Measurements from ENCODE around the gene CEP20.
A peak's percentile ranks its signal among the peaks of the same experiment; 100 is the strongest.

CEP20 gene

GRCh38 chr16:15861996-15862395 lies 26.4 kb downstream of the CEP20 start:
- Histone ChIP-seq H3K27ac (ENCODE audit: low read depth, low read length) (no peak overlapping the region), H4K12ac (ENCODE audit: low read depth, low read length) (no peak overlapping the region), H4K91ac (ENCODE audit: low read depth, low read length) (no peak overlapping the region), H3K79me1 (ENCODE audit: low read length) (peaks cover 4% of the 10 kb centered on the region), H4K8ac (ENCODE audit: low read depth, low read length) (no peak overlapping the region), H2BK120ac (ENCODE audit: insufficient read depth, low read length, poor library complexity) (no peak overlapping the region), H3K27me3 (ENCODE audit: insufficient read depth, low read length) (peaks cover 8% of the 10 kb centered on the region), H2BK5ac (ENCODE audit: low read depth, low read length, poor library complexity) (no peak overlapping the region), H3K9ac (ENCODE audit: low read length) (no peak overlapping the region), H2AK5ac (ENCODE audit: low read length) (no peak overlapping the region), H2BK12ac (ENCODE audit: low read length) (no peak overlapping the region), H3K4me2 (ENCODE audit: low read length) (no peak overlapping the region), H2AFZ (ENCODE audit: insufficient read depth, low read length, poor library complexity) (no peak overlapping the region), H3K14ac (ENCODE audit: low read length) (no peak overlapping the region), H3K18ac (ENCODE audit: low read length) (no peak overlapping the region), H3K4ac (ENCODE audit: low read depth, low read length) (no peak overlapping the region), H3K23ac (ENCODE audit: low read length) (no peak overlapping the region), H3K4me3 (ENCODE audit: low read depth, low read length) (no peak overlapping the region), H3K36me3 (ENCODE audit: control insufficient read depth in 1 of 2, insufficient read depth in 2 of 2, low read length in 2 of 2) (peaks cover 3 to 5% of the 10 kb centered on the region in 2 experiments), H3K9me3 (ENCODE audit: insufficient read depth, low read depth, low read length) (peaks cover 1% of the 10 kb centered on the region), H3K4me1 (ENCODE audit: control insufficient read depth in 1 of 2, insufficient read depth in 2 of 2, low read length in 2 of 2) (peaks cover 5 to 12% of the 10 kb centered on the region in 2 experiments), H3K79me2 (ENCODE audit: control insufficient read depth, insufficient read depth, low read length, poor library complexity) (no peaks in the 10 kb centered on the region)
- no peak for DNase-seq
- no CpG with 5 or more reads among the region's 3 CpGs for WGBS (ENCODE audit: extremely low coverage, insufficient coverage, insufficient read length)

DNA sequence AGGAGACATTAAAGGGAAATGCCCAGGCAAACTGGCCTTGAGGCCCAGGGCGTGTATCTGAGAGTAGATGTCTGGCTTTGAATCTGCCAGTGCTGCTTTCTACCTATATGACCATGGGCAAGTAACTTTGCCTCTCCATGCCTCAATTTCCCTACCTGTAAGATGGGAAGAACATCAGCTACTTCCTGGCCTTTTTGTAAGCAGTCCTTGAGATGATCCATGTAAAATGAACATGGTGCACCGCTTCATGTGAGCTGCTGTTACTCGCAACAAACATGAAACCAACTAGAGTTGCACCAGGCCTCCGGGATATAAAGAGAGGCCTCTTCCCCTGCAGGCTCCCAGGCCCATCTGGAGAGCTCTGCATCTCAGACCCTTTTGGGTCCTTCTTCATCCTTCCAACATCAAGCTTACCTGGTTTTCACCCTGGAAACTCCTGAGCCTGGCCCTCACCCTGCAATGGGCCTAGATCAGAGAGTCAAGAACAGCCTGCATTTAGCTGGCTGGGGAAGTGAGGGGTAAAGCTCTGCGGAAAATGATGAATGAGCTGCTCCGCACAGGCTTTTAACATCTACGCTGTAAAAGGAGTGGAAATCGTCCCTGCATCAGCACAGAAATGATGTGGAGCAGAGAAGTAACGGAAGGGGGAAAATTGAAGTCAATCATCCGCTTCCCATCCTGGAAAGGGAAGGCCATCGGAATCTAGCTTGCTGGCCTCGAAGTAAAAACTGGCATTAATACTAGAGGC lies 29.3 kb downstream of the CEP20 start:
- Histone ChIP-seq H3K9me3 (ENCODE audit: insufficient read depth, low read depth, low read length) (peaks cover 2% of the 10 kb centered on the region), H3K4me1 (ENCODE audit: control insufficient read depth in 1 of 2, insufficient read depth in 2 of 2, low read length in 2 of 2) (peaks cover 5 to 14% of the 10 kb centered on the region in 2 experiments), H3K79me1 (ENCODE audit: low read length) (peaks cover 4% of the 10 kb centered on the region), H2BK120ac (ENCODE audit: insufficient read depth, low read length, poor library complexity) (no peak overlapping the region), H3K9ac (ENCODE audit: low read length) (no peak overlapping the region), H4K12ac (ENCODE audit: low read depth, low read length) (no peak overlapping the region), H3K18ac (ENCODE audit: low read length) (no peak overlapping the region), H2BK5ac (ENCODE audit: low read depth, low read length, poor library complexity) (no peak overlapping the region), H3K4me3 (ENCODE audit: low read depth, low read length) (no peak overlapping the region), H2AFZ (ENCODE audit: insufficient read depth, low read length, poor library complexity) (no peak overlapping the region), H3K79me2 (ENCODE audit: control insufficient read depth, insufficient read depth, low read length, poor library complexity) (no peaks in the 10 kb centered on the region), H3K27ac (ENCODE audit: low read depth, low read length) (no peak overlapping the region), H3K23ac (ENCODE audit: low read length) (no peak overlapping the region), H4K91ac (ENCODE audit: low read depth, low read length) (no peak overlapping the region), H2BK12ac (ENCODE audit: low read length) (no peak overlapping the region), H3K36me3 (ENCODE audit: control insufficient read depth in 1 of 2, insufficient read depth in 2 of 2, low read length in 2 of 2) (no peaks in the 10 kb centered on the region), H3K4ac (ENCODE audit: low read depth, low read length) (no peak overlapping the region), H3K4me2 (ENCODE audit: low read length) (no peak overlapping the region), H3K14ac (ENCODE audit: low read length) (no peak overlapping the region), H3K27me3 (ENCODE audit: insufficient read depth, low read length) (peaks cover 15% of the 10 kb centered on the region), H4K8ac (ENCODE audit: low read depth, low read length) (no peak overlapping the region), H2AK5ac (ENCODE audit: low read length) (no peak overlapping the region)
- no peak for DNase-seq
- no CpG with 5 or more reads among the region's 12 CpGs for WGBS (ENCODE audit: extremely low coverage, insufficient coverage, insufficient read length)

GRCh38 chr16:15857724-15858560 lies 30.5 kb downstream of the CEP20 start:
- Histone ChIP-seq H3K18ac (ENCODE audit: low read length) (no peak overlapping the region), H3K79me1 (ENCODE audit: low read length) (peaks cover 4% of the 10 kb centered on the region), H4K91ac (ENCODE audit: low read depth, low read length) (peak overlapping the region; percentile 63), H2AK5ac (ENCODE audit: low read length) (no peak overlapping the region), H3K23ac (ENCODE audit: low read length) (no peak overlapping the region), H4K8ac (ENCODE audit: low read depth, low read length) (peak overlapping the region; percentile 59), H2BK5ac (ENCODE audit: low read depth, low read length, poor library complexity) (no peak overlapping the region), H3K4me2 (ENCODE audit: low read length) (peak overlapping the region; percentile 61), H2BK120ac (ENCODE audit: insufficient read depth, low read length, poor library complexity) (peak overlapping the region; percentile 12), H3K9me3 (ENCODE audit: insufficient read depth, low read depth, low read length) (peaks cover 2% of the 10 kb centered on the region), H3K9ac (ENCODE audit: low read length) (peak overlapping the region; percentile 25), H3K14ac (ENCODE audit: low read length) (peak overlapping the region; percentile 69), H3K4me1 (ENCODE audit: control insufficient read depth in 1 of 2, insufficient read depth in 2 of 2, low read length in 2 of 2) (peaks cover 5 to 14% of the 10 kb centered on the region in 2 experiments), H2BK12ac (ENCODE audit: low read length) (no peak overlapping the region), H3K4ac (ENCODE audit: low read depth, low read length) (no peak overlapping the region), H3K27me3 (ENCODE audit: insufficient read depth, low read length) (peaks cover 15% of the 10 kb centered on the region), H2AFZ (ENCODE audit: insufficient read depth, low read length, poor library complexity) (peak overlapping the region; percentile 27), H3K79me2 (ENCODE audit: control insufficient read depth, insufficient read depth, low read length, poor library complexity) (no peaks in the 10 kb centered on the region), H3K4me3 (ENCODE audit: low read depth, low read length) (peak overlapping the region; percentile 34), H3K27ac (ENCODE audit: low read depth, low read length) (no peak overlapping the region), H4K12ac (ENCODE audit: low read depth, low read length) (peak overlapping the region; percentile 61), H3K36me3 (ENCODE audit: control insufficient read depth in 1 of 2, insufficient read depth in 2 of 2, low read length in 2 of 2) (no peaks in the 10 kb centered on the region)
- DNase-seq = no peak
- no CpG with 5 or more reads among the region's 55 CpGs for WGBS (ENCODE audit: extremely low coverage, insufficient coverage, insufficient read length)

DNA sequence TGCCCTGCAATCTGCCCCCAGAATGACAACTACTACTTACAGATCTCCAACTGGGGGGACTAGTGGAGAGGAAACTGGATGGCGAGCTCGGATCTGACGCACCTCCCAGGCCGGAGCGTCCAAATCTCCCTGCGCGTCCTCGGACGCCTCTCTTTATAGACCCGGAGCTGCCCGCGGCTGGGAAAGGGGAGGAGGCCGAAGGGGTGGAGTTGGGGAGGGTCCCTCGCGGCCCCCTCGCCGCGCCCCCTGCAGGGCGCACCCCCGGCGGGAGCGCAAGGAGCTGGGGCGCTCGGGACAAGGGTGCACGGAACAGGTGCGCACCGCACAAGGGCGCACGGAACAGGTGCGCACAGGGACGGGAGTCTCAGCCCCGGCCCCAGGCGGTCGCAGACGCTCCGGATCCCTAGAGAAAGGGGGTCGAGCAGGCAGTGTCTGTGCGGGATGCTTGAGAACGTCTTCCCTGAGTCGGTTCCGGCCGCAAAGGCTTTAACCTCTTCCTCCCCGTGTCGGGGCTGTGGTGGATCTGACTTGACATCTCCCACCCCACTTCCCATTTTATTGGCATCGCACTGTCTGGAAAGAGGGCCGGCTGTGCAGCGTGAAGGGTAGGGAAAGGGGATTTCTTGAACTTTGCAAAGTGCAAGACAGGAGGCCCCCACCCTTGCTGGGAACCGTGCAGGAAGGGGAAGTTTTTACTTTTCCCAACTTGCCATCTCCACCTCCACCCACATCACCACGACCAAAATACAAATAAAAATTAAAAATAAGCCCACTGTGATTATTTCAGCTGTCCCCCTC lies 31.3 kb downstream of the CEP20 start, which contains the start of gene MYH11:
MYH11 (minus strand) TSS at position 128 of the 798 bp plus-strand sequence. CDS start 18,776 bp downstream, outside the sequence.
- H3K4me1 ChIP-seq (ENCODE audit: control insufficient read depth in 1 of 2, insufficient read depth in 2 of 2, low read length in 2 of 2) = peaks cover 5 to 14% of the 10 kb centered on the region in 2 experiments
- no CpG with 5 or more reads among the region's 49 CpGs for WGBS (ENCODE audit: extremely low coverage, insufficient coverage, insufficient read length)
- H3K23ac ChIP-seq (ENCODE audit: low read length) = no peak within 1 kb of the TSS

More for the DNA sequence above, 31.3 kb downstream of the CEP20 start, which contains the start of gene MYH11:
- no peak within 1 kb of the TSS for H4K12ac ChIP-seq (ENCODE audit: low read depth, low read length)
- DNase-seq = no peak
- H2BK12ac ChIP-seq (ENCODE audit: low read length) = no peak within 1 kb of the TSS
- no peak within 1 kb of the TSS for H3K14ac ChIP-seq (ENCODE audit: low read length)
- no peak within 1 kb of the TSS for H2AK5ac ChIP-seq (ENCODE audit: low read length)
- H3K4me3 ChIP-seq (ENCODE audit: low read depth, low read length) = no peak within 1 kb of the TSS
- H3K4ac ChIP-seq (ENCODE audit: low read depth, low read length) = no peak within 1 kb of the TSS
- no peak within 1 kb of the TSS for H2AFZ ChIP-seq (ENCODE audit: insufficient read depth, low read length, poor library complexity)
- H4K8ac ChIP-seq (ENCODE audit: low read depth, low read length) = no peak within 1 kb of the TSS
- peak within 1 kb of the TSS; percentile 61 for H3K4me2 ChIP-seq (ENCODE audit: low read length)
- H2BK5ac ChIP-seq (ENCODE audit: low read depth, low read length, poor library complexity) = no peak within 1 kb of the TSS
- H4K91ac ChIP-seq (ENCODE audit: low read depth, low read length) = no peak within 1 kb of the TSS
- H3K18ac ChIP-seq (ENCODE audit: low read length) = no peak within 1 kb of the TSS
- H2BK120ac ChIP-seq (ENCODE audit: insufficient read depth, low read length, poor library complexity) = no peak within 1 kb of the TSS
- H3K79me2 ChIP-seq (ENCODE audit: control insufficient read depth, insufficient read depth, low read length, poor library complexity) = no peaks in the 10 kb centered on the region
- H3K9ac ChIP-seq (ENCODE audit: low read length) = no peak within 1 kb of the TSS
- peaks cover 4% of the 10 kb centered on the region for H3K79me1 ChIP-seq (ENCODE audit: low read length)
- peaks cover 15% of the 10 kb centered on the region for H3K27me3 ChIP-seq (ENCODE audit: insufficient read depth, low read length)
- peaks cover 2% of the 10 kb centered on the region for H3K9me3 ChIP-seq (ENCODE audit: insufficient read depth, low read depth, low read length)
- no peaks in the 10 kb centered on the region for H3K36me3 ChIP-seq (ENCODE audit: control insufficient read depth in 1 of 2, insufficient read depth in 2 of 2, low read length in 2 of 2)
- H3K27ac ChIP-seq (ENCODE audit: low read depth, low read length) = no peak within 1 kb of the TSS
